Right renal pelvis (tissue), 4 donors: ENCODE data around the gene RPUSD4. TPM values are rescaled to one million over a fixed set of nuclear protein-coding genes. Genes with fewer than 3 reads are reported as not detected.

ENCODE experiments used
- DNase-seq, 4 donors: peaks; one replicate each; pipeline ENCODE4 v3.0.0-alpha.2; 2013; ENCODE audit warnings: low read depth in 4 of 4, low spot score in 3 of 4, missing footprints in 1 of 4
- polyA plus RNA-seq, 4 donors: library from polyadenylated mRNA; unstranded; fragments of 120-200 nt; gene quantifications; one replicate each; pipeline ENCODE4 v1.2.1, GENCODE V29; 2013; ENCODE audit not compliant: insufficient read length in 4 of 4

RPUSD4 gene
- polyA plus RNA-seq, 4 donors: 29.8 to 32.5 (median 30.9) TPM

- no peak for DNase-seq
Measured at GRCh38 chr11:126160345-126161022, 51.0 kb downstream of the RPUSD4 start.

- DNase-seq: no peak
Measured at GRCh38 chr11:126159719-126160344, 51.6 kb downstream of the RPUSD4 start.

- no peak for DNase-seq
Measured at GRCh38 chr11:126158054-126158791, 53.2 kb downstream of the RPUSD4 start.

GRCh38 chr11:126157326-126158030, 54.0 kb downstream of the RPUSD4 start:
- DNase-seq: no peak

- no peak for DNase-seq
Measured at GRCh38 chr11:126156814-126157213, 54.6 kb downstream of the RPUSD4 start.

GRCh38 chr11:126155402-126156187, 55.9 kb downstream of the RPUSD4 start:
- no peak for DNase-seq

- no peak for DNase-seq
Measured at GRCh38 chr11:126154691-126155090, 56.8 kb downstream of the RPUSD4 start.

- peak; percentile 78 to 87 (median 85) for DNase-seq
Measured at GRCh38 chr11:126153972-126154371, 57.5 kb downstream of the RPUSD4 start.

GRCh38 chr11:126153006-126153405, 58.4 kb downstream of the RPUSD4 start:
- DNase-seq: no peak

GRCh38 chr11:126152586-126152985, 58.9 kb downstream of the RPUSD4 start:
- DNase-seq: no peak

GRCh38 chr11:126152152-126152551, 59.3 kb downstream of the RPUSD4 start:
- no peak for DNase-seq

Other genes starting within 250 kb of the RPUSD4 start
- 10 to 100 TPM; 25.3 to 27.7 (median 26.2) TPM for gene CDON, start 148.8 kb downstream of the RPUSD4 start, polyA plus RNA-seq
- 10 to 100 TPM; 27.3 to 32.9 (median 30.9) TPM for gene FAM118B, start 132 bp upstream of the RPUSD4 start, polyA plus RNA-seq
- 10 to 100 TPM; 79.3 to 89.1 (median 82.9) TPM for gene SRPRA, start 57.2 kb upstream of the RPUSD4 start, polyA plus RNA-seq
- 10 to 100 TPM; 31.2 to 36.7 (median 34.1) TPM for gene FOXRED1, start 57.5 kb upstream of the RPUSD4 start, polyA plus RNA-seq
- gene TIRAP, start 71.4 kb upstream of the RPUSD4 start, polyA plus RNA-seq: 10 to 100 TPM; 10.5 to 13.3 (median 11.3) TPM
- gene DCPS, start 92.4 kb upstream of the RPUSD4 start, polyA plus RNA-seq: 10 to 100 TPM; 14.8 to 17.7 (median 16.0) TPM
- gene ST3GAL4, start 144.0 kb upstream of the RPUSD4 start, polyA plus RNA-seq: 10 to 100 TPM; 17.1 to 21.9 (median 19.6) TPM